HAP-1 (cell line): ENCODE data around the gene AUTS2.

Experiments
- DNase-seq, 2 experiments: peaks; one replicate each; pipeline ENCODE4 v3.0.0-alpha.2; 2016 to 2020; ENCODE audit warnings: low spot score in 2 of 2
- H3K27me3 ChIP-seq: fragments of 250-450 bp; sonication (Bioruptor Pico); 2 replicates; pipeline ENCODE4 v1.5.1; 2020; ENCODE audit warnings: low read depth, mild to moderate bottlenecking, moderate library complexity
- H3K36me3 ChIP-seq: fragments of 250-450 bp; sonication (Bioruptor Pico); replicated peaks from 2 replicates; pipeline ENCODE4 v1.5.1; 2020; ENCODE audit warnings: mild to moderate bottlenecking
- H3K4me1 ChIP-seq: fragments of 250-450 bp; sonication (Bioruptor Pico); 2 replicates; pipeline ENCODE4 v1.5.1; 2020; ENCODE audit warnings: mild to moderate bottlenecking
- H3K4me3 ChIP-seq: fragments of 250-450 bp; sonication (Bioruptor Pico); 2 replicates; pipeline ENCODE4 v1.5.1; 2020; ENCODE audit warnings: mild to moderate bottlenecking, moderate library complexity
- H3K9me3 ChIP-seq: fragments of 250-450 bp; sonication (Bioruptor Pico); 2 replicates; pipeline ENCODE4 v1.5.1; 2020; ENCODE audit warnings: mild to moderate bottlenecking, moderate library complexity
- in situ Hi-C: fragments of 300-500 bp; cut with MboI; formaldehyde crosslinking; loops from 3 replicates; pipeline ENCODE4 v1.14.3; 2020; ENCODE audit warnings: low sequenced_read_pairs, inconsistent platforms, mixed read lengths

The AUTS2 gene

DNA sequence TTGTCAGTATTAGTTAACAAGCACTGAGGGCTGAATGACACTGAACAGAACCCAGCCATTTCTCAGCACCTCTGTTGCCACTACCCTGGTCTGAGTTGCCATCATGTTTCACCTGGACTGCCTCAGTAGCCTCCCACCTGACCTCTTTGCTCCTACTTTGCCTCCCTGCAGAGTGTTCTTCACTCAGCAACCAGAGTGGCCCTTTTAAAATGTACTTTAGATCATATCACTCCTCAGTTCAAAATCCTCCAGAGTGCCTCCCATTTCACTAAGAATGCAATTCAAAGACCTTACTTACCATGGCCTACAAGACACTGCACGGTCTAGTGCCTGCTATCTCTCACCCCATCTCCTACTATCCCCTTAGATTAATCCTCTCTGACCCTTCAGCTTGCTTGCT lies 214.5 kb downstream of the AUTS2 start:
- no peak overlapping the region for H3K4me3 ChIP-seq
- H3K27me3 ChIP-seq, result no peaks in the 10 kb centered on the region
- DNase-seq, result no peak
- H3K9me3 ChIP-seq, result no peaks in the 10 kb centered on the region
- in situ Hi-C loops, result no loop called here
- peaks cover 2% of the 10 kb centered on the region; the same call in 1 of the 2 replicates for H3K4me1 ChIP-seq
- no peaks in the 10 kb centered on the region for H3K36me3 ChIP-seq

DNA sequence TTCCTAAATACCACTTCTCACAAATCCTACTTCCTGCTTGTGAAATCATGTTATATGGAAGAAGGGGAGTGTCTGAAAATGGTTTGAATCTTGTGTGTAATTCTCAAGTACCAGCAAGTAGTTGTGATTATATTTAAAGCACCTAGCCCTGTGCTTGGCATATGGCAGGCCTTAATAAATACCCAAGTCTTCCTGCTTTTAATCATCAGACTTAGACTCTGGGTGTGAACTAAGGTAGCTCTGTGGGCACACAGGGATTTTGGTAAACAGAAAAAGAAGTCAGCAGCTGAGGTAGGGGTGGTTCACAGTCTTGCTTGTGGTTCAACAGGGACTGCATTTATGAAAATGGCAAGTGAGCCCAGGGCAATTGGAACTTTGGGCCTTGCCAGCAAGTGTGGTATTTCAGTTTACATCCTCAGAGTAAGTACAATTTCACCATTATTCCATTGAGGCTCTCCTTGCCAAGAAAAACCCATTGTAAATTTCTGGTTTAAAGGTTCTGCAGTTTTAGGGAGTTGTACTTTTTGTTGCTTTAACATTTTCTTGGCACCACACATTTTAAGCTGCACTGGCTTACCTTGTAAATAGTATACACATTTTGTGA lies 215.5 kb downstream of the AUTS2 start:
- in situ Hi-C loops, result no loop called here
- Histone ChIP-seq H3K9me3 (no peaks in the 10 kb centered on the region), H3K27me3 (no peaks in the 10 kb centered on the region), H3K36me3 (no peaks in the 10 kb centered on the region), H3K4me1 (peaks cover 11% of the 10 kb centered on the region), H3K4me3 (no peak overlapping the region)
- no peak for DNase-seq

DNA sequence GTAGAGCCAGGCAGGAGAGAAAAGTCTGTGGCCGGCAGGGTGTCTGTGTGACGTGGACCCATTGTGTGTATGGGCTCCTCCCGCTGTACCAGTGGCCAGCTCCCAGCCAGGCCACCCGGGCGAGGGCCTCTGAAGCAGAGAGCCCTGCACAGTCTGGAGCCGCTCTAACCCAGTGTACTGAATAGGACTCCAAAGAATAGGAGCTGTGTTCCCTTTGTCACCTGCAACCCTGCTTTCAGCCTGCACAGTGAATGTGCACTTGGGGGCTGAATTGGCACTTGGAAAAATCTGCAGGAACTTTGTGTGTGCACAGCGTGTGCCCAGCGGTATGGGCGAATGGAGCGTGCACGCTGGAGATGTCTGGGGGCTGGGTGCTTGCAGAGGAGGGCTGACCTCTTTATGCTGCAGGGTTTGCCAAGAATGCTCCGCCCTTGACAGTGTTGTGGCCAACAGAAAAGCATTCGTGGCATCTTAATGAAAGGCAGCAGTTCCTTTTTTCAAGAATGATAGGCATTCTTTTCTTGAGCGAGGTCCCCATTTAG lies 216.2 kb downstream of the AUTS2 start:
- DNase-seq, result peak in 1 of 2 experiments; percentile 35
- in situ Hi-C loops, result no loop called here
- Histone ChIP-seq H3K4me1 (peaks cover 17% of the 10 kb centered on the region), H3K4me3 (no peak overlapping the region), H3K9me3 (no peaks in the 10 kb centered on the region), H3K36me3 (no peaks in the 10 kb centered on the region), H3K27me3 (no peaks in the 10 kb centered on the region)

GRCh38 chr7:69816501-69816900 lies 218.2 kb downstream of the AUTS2 start:
- no peaks in the 10 kb centered on the region for H3K9me3 ChIP-seq
- H3K4me1 ChIP-seq, result peaks cover 17% of the 10 kb centered on the region
- no peaks in the 10 kb centered on the region for H3K27me3 ChIP-seq
- in situ Hi-C loops, result no loop called here
- H3K4me3 ChIP-seq, result no peak overlapping the region
- H3K36me3 ChIP-seq, result no peaks in the 10 kb centered on the region
- no peak for DNase-seq

DNA sequence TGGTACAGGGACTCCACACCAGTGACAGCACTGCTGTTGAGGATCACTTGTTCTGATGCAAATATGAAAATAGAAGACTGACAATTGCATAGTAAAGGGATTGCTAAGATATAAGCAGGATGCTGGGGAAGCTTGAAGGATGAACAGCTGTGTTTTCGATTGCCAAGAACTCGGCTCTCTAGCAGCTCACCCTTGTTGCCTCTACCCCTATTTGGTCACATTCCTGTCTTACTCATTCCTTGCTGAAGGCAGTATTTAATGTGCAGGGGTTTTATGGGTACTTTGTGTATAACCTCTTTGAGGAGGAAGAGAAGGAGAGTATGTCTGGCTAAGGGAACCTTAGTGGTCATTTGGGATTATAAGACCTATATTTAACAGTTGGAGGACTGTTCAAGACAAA lies 218.8 kb downstream of the AUTS2 start:
- no peak for DNase-seq
- no peaks in the 10 kb centered on the region for H3K36me3 ChIP-seq
- no peaks in the 10 kb centered on the region for H3K27me3 ChIP-seq
- H3K4me3 ChIP-seq, result no peak overlapping the region
- peaks cover 17% of the 10 kb centered on the region for H3K4me1 ChIP-seq
- no peaks in the 10 kb centered on the region for H3K9me3 ChIP-seq
- in situ Hi-C loops, result no loop called here

DNA sequence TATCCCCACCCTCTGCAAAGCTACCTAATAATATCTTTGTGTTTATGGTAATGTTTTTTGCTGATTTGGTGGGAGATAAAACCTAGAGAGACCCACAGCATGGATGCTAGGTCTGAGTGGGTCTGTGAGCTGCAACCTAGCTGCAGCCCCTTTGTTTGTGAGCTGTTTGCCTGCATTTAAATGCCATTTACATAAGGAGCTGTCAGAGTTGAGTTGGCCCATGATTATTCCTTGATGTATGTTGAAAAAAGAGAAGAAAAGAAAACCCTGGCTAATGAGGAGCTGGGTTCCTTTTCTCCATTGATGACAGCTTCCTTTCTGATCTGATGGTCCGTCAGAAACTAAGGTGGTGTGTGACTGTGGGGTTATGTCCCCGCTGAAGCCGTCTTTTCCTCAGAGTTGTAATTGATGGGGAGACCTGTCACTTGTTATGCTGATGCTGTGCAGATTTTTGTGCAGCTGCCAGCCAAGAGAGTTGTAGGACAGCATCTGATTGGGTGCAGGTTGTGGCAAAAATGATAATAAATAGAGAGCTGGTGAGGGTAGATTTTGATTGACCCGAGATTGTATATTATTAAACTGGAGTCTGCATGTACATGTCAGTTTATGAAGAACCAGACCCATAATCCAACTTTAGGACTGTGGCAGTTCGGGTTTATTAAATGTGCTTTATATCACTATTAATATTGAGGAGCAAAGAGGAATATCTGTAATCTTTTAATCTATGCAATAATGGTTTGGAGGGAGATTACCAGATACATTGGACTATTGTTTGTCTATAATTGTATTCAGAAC lies 219.8 kb downstream of the AUTS2 start:
- in situ Hi-C loops, result no loop called here
- no peaks in the 10 kb centered on the region for H3K36me3 ChIP-seq

DNA sequence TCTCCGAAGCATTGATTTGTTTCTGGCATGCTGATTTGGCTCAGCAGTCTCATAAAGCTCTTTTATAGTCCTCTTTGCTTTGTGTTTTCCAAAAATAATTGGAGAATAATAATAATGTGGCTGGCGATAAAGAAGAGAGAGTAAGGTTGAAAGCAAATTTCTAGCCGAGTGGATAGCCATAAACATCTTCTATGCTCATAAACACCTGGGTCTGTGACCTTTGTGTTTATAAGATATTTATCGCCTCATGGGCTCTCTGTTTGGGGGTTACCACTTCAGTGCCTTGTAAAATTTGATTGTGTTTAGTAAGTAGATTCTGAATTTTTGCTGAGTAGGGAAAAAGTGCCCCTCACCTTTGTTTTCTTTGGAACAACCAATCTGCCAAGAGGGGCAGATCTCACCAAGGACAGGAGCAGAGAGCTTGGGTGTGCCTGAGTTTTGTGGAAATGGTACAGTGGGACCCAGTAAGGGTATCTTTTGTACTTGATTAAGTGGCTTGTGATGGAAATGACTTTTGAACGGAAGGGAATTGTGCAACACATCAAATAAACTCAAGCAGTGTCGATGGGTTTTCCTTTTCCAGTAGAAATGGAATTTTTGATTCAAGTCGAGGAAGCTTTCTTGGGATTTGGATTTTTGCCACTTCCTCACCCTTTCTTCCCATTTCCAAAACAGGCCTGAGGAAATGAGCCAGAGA lies 220.5 kb downstream of the AUTS2 start:
- Histone ChIP-seq H3K36me3 (no peaks in the 10 kb centered on the region), H3K27me3 (no peaks in the 10 kb centered on the region), H3K4me1 (peaks cover 17% of the 10 kb centered on the region), H3K4me3 (no peak overlapping the region), H3K9me3 (no peaks in the 10 kb centered on the region)
- in situ Hi-C loops, result no loop called here
- DNase-seq, result no peak

More for the DNA sequence above, 219.8 kb downstream of the AUTS2 start:
- H3K9me3 ChIP-seq, result no peaks in the 10 kb centered on the region
- peak; percentile 20 to 42 for DNase-seq
- H3K4me1 ChIP-seq, result peaks cover 17% of the 10 kb centered on the region
- no peaks in the 10 kb centered on the region for H3K27me3 ChIP-seq
- H3K4me3 ChIP-seq, result no peak overlapping the region

DNA sequence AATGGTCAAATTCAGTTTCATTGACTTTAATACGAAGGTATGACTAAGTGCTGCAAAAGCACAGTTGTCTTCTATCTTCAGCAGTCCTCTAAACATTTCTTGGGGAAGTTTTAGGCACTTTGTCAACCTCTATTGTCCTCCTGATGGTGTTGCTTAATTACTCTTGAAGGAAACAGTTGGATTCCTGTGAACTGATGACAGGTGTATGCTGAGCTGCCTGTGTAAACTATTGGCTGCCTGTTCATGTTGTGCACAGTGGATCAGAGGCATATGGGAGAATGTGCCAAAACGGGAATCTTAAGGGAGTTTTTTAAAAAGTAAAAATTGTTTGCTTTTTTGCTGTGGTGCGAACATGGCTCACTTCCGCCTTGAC lies 221.0 kb downstream of the AUTS2 start:
- Histone ChIP-seq H3K36me3 (no peaks in the 10 kb centered on the region), H3K4me3 (no peak overlapping the region), H3K27me3 (no peaks in the 10 kb centered on the region), H3K9me3 (no peaks in the 10 kb centered on the region), H3K4me1 (peaks cover 17% of the 10 kb centered on the region)
- in situ Hi-C loops, result no loop called here
- DNase-seq, result no peak

DNA sequence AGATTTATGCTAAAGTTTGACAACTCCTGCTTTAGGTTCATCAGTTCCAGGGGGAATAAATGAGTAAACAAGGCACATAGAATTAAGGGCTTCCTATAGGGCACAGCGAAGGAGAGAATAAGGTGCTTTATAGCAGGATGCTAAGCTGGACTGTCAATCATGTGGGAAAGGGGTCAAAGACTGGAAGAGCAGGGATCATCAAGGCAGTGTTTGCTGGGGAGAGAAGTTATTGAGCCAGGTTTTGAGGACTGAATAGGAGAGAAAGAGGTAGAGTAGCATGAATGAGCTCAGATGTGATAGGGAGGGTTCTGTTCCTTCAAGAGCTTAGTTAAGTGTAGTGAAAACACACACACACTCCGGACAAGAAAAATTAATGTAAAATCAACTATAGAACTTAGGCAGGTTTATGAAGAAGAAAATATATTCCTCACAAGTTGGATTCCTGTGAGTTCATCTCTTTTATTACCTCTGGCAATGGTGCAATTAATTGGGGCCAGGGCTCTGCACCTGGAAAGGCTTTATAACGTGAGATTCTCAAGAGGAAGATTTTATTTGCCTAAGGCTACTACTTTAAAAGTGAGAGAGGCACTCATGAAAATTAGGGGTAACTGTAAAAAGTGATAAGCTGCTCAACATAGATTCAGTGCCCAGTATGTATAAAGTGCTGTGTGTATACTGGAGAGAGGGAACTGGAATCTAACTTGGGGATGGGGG lies 222.4 kb downstream of the AUTS2 start:
- peaks cover 20% of the 10 kb centered on the region for H3K4me1 ChIP-seq
- DNase-seq, result no peak
- no peaks in the 10 kb centered on the region for H3K9me3 ChIP-seq
- no peak overlapping the region for H3K4me3 ChIP-seq
- no peaks in the 10 kb centered on the region for H3K36me3 ChIP-seq
- H3K27me3 ChIP-seq, result no peaks in the 10 kb centered on the region
- in situ Hi-C loops, result no loop called here

DNA sequence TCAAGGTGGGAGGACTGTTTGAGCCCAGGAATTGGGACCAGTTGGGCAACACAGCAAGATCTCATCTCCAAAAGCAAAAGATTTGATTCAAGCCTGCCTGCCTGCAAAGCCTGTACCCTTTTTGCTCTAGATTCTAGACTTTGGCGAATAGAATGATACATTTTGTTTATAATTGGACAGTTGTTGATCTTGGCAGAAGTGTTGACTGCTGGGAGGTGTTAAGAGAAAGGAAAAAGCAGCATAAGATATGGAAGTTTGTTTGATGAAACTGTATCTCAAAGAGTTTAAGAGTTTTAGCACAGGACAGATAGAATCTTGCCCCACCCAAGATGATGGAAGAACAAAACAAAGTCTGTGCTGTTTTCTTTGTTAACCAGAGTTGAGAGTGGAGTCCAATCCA lies 224.1 kb downstream of the AUTS2 start:
- H3K4me1 ChIP-seq, result peaks cover 20% of the 10 kb centered on the region
- DNase-seq, result no peak
- in situ Hi-C loops, result no loop called here
- no peaks in the 10 kb centered on the region for H3K27me3 ChIP-seq
- no peaks in the 10 kb centered on the region for H3K9me3 ChIP-seq
- H3K36me3 ChIP-seq, result no peaks in the 10 kb centered on the region
- H3K4me3 ChIP-seq, result no peak overlapping the region

DNA sequence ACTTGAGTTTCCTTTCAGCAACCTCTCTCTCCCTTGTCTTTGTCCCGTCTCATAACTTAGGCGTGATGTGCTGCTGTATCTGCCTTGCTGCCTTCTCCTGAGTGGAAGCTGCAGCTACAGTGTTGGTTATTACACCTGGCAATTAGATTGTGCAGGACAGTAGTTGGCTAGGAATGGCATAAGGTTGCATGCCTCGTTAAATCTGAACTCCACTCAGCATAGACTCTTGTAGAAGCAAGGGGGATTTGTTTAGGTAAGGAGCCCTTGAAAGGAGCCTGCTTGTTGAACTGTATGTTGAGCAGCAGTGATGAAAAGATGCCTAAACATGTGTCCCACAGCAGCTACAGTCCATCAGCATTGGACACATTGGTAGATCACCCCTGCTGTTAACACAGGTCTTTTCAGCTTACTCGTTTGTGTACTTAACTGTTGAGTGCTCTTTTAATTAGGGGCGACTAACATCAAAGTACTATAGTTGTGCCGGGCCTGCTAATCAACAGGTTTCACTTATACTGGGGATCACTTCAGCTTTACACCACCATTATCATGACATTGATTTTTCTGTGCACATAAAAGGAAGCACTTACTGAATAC lies 225.0 kb downstream of the AUTS2 start:
- no peaks in the 10 kb centered on the region for H3K27me3 ChIP-seq
- H3K9me3 ChIP-seq, result no peaks in the 10 kb centered on the region
- no peak overlapping the region for H3K4me3 ChIP-seq
- peaks cover 16% of the 10 kb centered on the region for H3K4me1 ChIP-seq
- no peaks in the 10 kb centered on the region for H3K36me3 ChIP-seq
- no peak for DNase-seq
- in situ Hi-C loops, result no loop called here

DNA sequence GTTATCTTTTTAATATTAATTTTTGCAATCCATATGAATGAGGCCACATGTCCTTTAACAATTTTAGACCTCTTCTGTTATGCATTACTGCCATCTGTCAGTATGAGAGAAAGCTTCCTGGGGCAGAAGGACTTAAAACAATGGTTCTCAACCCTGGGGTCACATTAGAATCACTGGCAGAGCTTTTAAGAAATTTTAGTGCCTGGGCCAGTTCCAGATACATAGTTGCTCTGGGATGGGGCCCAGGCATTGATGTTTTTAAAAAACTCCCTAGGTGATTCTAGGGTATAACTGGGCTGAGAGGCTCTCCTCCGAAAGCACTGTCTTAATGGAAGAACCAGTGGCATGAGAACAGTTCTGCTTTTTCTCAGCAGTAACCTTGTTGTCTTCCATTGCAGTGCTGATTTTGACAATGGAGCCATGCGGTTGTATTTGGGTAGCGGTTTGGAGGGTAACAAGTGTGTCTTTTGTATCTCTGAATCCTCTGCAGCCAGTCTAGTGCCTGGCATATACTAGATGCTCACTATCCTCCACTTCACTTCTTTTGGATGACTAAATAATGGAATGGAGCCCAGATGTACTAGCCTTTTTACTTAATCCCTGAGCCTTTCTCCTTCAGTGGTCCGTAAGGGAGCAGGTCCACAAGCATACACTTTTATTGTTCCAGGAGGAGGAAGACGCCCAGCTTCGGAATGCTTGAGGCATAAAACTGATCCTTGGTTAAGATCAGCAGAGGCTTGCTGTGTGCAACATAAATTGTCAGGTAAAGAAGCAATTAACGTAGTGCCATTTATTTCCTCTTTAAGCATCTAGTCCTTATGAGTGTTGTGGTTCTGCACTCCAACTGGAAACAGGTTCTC lies 227.1 kb downstream of the AUTS2 start:
- Histone ChIP-seq H3K27me3 (no peaks in the 10 kb centered on the region), H3K9me3 (no peaks in the 10 kb centered on the region), H3K36me3 (no peaks in the 10 kb centered on the region), H3K4me3 (no peak overlapping the region), H3K4me1 (peaks cover 6% of the 10 kb centered on the region; the same call in 1 of the 2 replicates)
- in situ Hi-C loops, result no loop called here
- no peak for DNase-seq
